ENCODE data around the gene AK2.

The AK2 gene

GRCh38 chr1:33036526-33037503, at the start of gene AK2:
AK2 (minus strand) TSS chr1:33036883; CDS start chr1:33036828, 55 bp downstream.
- peak within 1 kb of the TSS; percentile 99 for H3K4me3 ChIP-seq (ENCODE audit: control insufficient read depth, low read depth, low read length)
- DNase-seq (ENCODE audit: low read depth): peak; percentile 91
- TF ChIP-seq CTCF (IDR thresholded peaks at IDR 0.05; ENCODE audit: control insufficient read depth, insufficient read depth, low read depth, low read length, missing control alignments): no peak

- TF ChIP-seq CTCF (IDR thresholded peaks at IDR 0.05; ENCODE audit: control insufficient read depth, insufficient read depth, low read depth, low read length, missing control alignments): peak; percentile 94
- peak; percentile 42 for DNase-seq (ENCODE audit: low read depth)
- H3K4me3 ChIP-seq (ENCODE audit: control insufficient read depth, low read depth, low read length): no peak overlapping the region
Measured at GRCh38 chr1:33086384-33086850, 49.7 kb upstream of the AK2 start.

GRCh38 chr1:33085332-33085731, 48.6 kb upstream of the AK2 start:
- no peak overlapping the region for H3K4me3 ChIP-seq (ENCODE audit: control insufficient read depth, low read depth, low read length)

GRCh38 chr1:33082575-33083108, 46.0 kb upstream of the AK2 start:
- TF ChIP-seq CTCF (IDR thresholded peaks at IDR 0.05; ENCODE audit: control insufficient read depth, insufficient read depth, low read depth, low read length, missing control alignments): no peak
- no peak overlapping the region for H3K4me3 ChIP-seq (ENCODE audit: control insufficient read depth, low read depth, low read length)
- no peak for DNase-seq (ENCODE audit: low read depth)

More at GRCh38 chr1:33085332-33085731, 48.6 kb upstream of the AK2 start:
- no peak for TF ChIP-seq CTCF (IDR thresholded peaks at IDR 0.05; ENCODE audit: control insufficient read depth, insufficient read depth, low read depth, low read length, missing control alignments)
- no peak for DNase-seq (ENCODE audit: low read depth)

- no peak for TF ChIP-seq CTCF (IDR thresholded peaks at IDR 0.05; ENCODE audit: control insufficient read depth, insufficient read depth, low read depth, low read length, missing control alignments)
- peak overlapping the region; percentile 92 for H3K4me3 ChIP-seq (ENCODE audit: control insufficient read depth, low read depth, low read length)
- DNase-seq (ENCODE audit: low read depth): no peak
Measured at GRCh38 chr1:33081554-33082305, 45.0 kb upstream of the AK2 start.

- TF ChIP-seq CTCF (IDR thresholded peaks at IDR 0.05; ENCODE audit: control insufficient read depth, insufficient read depth, low read depth, low read length, missing control alignments): no peak
- peak within 1 kb of the TSS; percentile 92 for H3K4me3 ChIP-seq (ENCODE audit: control insufficient read depth, low read depth, low read length)
- DNase-seq (ENCODE audit: low read depth): peak; percentile 77
Measured at GRCh38 chr1:33080885-33081553, 44.3 kb upstream of the AK2 start, which contains the start of gene AZIN2. AZIN2 (plus strand) TSS chr1:33081153; CDS start chr1:33082250, 1,097 bp downstream.
